ENCODE data around the gene GALNT9.
"Not testable (repeated sequence)": the region's sequence is repeated elsewhere in the genome, so short reads cannot be mapped to it uniquely, and the experiment has no call there.

The GALNT9 gene

GRCh38 chr12:132329036-132329719, at the start of gene GALNT9:
Gene GALNT9, minus strand, starts transcription at chr12:132329589. Its CDS starts 386 bp downstream, at chr12:132329203.
- DNase-seq, result peak; percentile 28

DNA sequence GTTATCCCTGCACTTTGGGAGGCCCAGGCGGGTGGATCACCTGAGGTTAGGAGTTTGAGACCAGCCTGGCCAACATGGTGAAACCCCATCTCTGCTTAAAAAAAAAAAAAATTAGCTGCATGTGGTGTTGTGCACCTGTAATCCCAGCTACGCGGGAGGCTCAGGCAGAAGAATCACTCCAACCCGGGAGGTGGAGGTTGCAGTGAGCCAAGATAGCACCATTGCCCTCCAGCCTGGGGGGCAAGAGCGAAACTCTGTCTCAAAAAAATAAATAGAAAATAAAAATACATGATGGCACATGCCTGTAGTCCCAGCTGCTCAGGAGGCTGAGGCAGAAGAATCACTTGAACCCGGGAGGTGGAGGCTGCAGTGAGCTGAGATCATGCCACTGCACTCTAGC, 49.7 kb upstream of the GALNT9 start:
- not testable (repeated sequence) for DNase-seq

DNA sequence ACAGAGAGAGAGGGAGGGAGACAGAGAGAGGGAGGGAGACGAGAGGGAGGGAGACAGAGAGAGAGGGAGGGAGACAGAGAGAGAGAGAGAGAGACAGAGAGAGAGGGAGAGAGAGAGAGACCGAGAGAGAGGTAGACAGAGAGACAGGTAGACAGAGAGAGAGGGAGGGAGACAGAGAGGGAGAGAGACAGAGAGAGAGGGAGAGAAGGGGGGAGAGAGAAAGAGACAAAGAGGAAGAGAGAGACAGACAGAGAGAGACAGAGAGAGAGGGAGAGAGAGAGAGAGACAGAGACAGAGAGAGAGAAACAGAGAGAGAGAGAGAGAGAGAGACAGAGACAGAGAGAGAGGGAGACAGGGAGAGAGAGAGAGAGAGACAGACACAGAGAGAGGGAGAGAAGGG, 47.8 kb upstream of the GALNT9 start:
- no peak for DNase-seq

GRCh38 chr12:132376464-132376830, 47.1 kb upstream of the GALNT9 start:
- DNase-seq, result no peak

DNA sequence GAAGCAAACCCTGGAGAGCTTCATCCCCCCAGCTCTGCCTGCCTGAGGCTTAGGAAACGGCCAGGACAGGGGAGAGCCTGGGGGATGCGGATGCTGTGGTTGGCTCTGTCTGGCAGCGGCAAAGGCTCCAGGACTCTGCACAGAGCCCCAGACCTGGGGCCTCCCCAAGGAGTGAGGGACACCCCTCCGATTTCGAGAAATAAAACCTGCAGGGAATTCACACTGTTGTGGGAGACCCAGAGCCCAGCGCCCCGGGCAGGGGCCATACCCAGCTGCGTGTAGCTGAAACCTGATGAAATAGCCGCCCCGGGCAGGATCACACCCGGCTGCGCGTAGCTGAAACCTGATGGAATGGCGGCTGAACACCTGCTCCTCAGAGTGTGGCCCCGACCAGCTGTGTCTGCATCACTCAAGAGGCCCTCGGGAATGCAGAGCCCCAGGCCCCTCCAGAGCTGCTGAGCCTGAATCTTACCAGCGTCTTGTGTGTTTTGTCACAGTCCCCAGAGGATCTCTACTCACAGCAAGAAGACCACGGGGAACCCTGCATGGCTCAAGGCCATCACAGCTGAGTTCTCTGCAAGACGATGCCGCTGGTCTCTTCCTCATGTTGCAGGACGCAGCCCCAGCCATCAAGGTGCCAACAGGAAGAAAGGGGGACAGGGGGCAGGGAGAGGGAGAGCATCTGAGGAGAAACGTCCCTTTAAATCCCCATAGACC, 46.5 kb upstream of the GALNT9 start:
- DNase-seq, result no peak

DNA sequence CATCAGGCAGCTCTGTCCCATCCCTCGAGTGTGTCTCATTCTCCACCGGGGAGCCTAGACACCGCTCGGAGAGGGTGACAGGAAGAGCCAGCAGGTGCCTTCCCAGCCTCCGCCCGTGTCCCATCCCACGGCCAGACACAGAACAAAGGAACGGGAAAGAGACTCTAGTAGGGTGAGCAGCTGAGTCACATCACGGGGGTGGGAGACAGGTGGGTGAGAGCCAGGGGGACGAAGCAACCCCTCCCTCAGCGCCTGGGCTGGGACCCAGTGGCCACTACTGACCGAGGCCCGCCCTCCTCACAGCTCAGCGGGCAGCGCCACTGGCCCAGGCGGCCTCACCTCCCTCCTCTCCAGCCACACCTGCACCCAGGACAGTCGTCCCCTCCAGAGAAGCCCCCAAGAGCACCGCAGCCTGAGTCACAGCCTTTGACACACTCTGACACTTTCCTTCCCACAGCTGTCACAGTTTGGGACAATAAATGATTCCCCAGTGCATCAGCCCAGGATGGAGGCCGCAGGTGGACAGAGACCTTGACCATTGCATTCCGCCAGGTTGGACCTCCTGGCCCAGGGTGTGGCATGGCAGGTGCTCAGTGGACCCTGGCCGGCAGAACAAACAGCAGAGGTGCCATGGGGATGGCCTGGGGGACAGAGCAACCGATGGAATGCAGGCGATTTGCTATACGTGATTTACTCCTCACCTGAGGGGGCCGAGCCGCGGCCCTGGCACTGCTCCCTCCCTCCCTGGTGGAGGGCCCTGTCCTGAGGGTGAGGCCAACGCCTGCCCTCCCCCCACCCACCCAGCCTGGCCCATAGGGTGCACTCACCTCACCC, 45.4 kb upstream of the GALNT9 start:
- DNase-seq, result no peak

GRCh38 chr12:132373901-132374611, 44.7 kb upstream of the GALNT9 start:
- DNase-seq, result no peak

- DNase-seq, result no peak
Measured at GRCh38 chr12:132367852-132368251, 38.5 kb upstream of the GALNT9 start.

- peak; percentile 48 for DNase-seq
Measured at GRCh38 chr12:132367071-132367851, 37.9 kb upstream of the GALNT9 start.

GRCh38 chr12:132366341-132366861, 37.0 kb upstream of the GALNT9 start:
- DNase-seq, result no peak

DNA sequence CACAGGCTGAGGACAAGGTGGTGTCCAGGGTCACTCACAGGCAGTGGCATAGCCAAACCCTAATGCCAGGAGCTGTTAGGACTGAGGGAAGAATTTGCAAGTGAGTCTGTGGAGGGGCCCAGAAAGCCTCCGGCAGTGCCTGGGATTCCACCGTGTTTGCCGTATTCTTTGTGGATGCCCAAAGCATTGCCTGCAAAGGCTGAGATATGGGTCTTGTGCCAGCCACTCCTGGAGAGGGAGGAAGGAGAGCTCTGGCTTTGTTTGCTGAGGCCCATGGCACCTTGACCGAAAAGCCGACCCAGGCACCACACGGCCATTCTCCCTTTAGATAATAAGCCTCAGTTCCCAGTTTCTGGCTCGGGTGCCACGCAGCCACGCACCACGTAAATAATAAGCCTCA, 35.8 kb upstream of the GALNT9 start:
- no peak for DNase-seq

GRCh38 chr12:132364348-132364902, 35.0 kb upstream of the GALNT9 start:
- DNase-seq, result no peak

- no peak for DNase-seq
Measured at GRCh38 chr12:132363661-132364347, 34.4 kb upstream of the GALNT9 start.

DNA sequence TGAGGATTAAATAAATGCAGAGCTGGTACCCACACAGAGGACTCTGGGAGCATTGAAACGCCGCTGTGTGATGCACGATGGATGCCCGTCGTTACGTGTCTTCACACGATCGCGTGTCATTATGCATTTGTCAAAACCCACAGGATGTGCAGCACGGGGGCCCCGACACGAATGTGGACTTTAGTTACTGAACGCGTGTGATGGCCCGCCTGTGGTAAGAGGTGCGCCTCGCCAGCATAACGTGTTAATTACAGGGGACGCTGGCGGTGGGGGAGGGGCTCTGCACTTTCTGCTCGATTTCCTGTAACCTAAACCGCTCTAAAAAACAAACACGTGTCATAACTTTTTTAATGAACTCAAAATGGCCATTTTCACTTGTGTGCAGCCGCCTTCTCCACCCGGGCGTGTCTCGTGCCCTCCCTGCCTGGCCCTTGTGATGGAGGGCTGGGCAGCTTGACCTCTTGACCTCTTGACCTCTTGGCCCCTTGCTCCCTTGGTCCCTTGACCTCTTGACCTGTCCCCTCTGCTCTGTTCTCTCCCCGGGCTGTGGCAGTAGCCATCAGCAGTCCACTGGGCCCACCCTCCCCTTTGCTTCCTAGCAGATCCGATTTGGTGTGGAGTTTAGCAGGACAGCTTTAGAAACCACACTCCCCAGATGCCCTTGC, 33.7 kb upstream of the GALNT9 start:
- no peak for DNase-seq

DNA sequence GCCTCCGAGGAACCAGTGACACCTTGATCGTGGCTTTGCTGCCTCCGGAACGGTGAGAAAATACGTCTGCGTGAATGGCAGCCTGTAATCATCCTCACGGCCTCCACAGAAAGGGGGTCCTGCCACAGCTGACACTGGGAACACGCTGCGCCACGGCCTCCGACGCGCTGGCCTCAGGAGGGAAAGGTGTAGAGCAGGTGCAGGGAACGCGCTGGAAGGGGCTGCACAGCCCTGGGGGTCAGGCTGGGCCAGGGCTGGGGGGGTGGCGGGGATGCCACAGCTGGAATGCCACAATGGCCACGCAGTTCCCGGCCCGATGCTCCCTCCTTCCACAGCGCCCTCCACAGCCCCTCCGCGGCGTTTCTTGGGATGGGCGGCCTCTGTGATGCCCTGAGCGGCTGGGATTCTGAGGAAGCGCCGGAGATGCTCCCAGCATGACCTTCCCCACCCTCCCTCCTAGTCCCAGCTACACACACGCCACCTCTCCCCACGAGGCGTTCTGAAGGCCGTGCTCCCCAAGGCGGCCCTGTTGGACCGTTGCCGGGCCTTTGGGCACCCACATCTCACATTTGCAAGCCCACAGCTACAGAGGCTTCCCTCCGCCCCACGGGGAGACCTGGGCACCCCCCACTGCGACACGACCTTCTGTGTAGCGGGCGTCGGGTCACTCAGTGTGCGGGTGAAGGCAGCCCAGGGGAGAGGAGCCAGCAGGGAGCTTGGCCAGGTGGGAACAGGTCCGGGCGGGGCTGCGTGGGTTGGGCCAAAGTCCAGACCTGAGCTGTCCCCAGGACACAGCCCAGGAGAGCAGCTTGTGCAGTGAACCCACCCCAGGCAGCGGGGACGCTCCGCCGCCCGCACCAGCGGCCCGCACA, 31.8 kb upstream of the GALNT9 start:
- DNase-seq, result no peak

DNA sequence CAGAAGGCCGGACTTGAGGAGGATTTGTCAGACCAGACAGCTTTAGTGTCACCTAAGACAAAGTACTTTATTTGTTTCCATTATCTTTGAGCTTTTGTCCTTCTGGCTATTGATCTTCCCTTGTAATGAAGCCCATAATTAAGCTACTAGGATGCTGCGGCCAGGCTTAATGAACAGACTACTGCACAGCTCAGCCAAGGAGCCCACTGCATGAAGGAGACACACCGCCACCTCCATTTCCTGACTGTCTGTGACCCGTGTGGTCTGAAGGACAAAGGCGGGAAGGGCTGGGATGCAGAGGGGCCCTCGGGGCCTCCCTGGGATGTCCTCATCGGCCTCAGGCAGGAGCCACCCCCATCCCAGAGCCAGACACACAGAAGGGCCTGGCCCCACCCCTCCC, 31.0 kb upstream of the GALNT9 start:
- DNase-seq, result no peak

DNA sequence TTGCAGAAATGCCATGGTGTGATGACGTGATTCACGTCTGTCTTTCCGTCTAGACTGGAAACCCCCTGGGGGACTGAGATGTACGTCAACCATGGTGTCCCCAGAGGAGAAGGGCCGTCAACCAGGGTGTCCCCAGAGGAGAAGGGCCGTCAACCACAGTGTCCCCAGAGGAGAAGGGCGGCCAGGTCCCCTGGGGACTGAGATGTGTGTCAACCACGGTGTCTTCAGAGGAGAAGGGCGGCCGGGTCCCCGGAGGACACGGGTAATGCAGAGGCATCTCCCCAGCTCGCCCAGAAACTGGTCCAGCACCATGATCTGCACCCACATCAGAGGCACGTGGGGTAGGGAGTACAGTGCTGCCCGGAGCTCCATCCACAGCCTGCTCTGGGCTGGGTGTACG, 30.6 kb upstream of the GALNT9 start:
- no peak for DNase-seq

DNA sequence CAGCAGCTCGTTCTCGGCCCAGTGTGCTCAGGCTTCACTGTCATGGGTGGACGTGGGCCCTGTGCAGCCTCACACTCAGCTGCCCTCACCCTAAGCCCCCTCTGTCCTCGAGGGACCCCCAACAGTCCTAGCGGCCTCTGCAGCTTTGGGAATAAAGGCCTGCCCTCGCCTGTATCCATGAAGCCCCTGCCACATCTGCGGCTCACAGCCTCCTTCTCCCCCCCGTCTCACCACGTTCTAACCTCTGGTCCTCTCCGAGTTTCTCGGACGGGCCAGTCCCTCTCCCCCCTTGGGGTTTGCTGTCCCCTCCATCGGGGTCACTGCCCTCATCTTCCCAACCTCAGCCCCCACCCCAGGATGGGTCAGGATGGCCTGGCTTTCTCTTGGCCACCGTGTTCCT, 30.2 kb upstream of the GALNT9 start:
- no peak for DNase-seq

All from NCI-H226 (cell line).